Gastroesophageal sphincter (tissue), 4 donors: Measurements from ENCODE around the gene COX6A1. TPM values are rescaled to one million over a fixed set of nuclear protein-coding genes. Genes with fewer than 3 reads are reported as not detected.

Source experiments
- ATAC-seq: fragments of 150-250 bp; one replicate; pipeline ENCODE4 v1.9.1; 2016; ENCODE audit warnings: mild to moderate bottlenecking, moderate library complexity
- H3K27ac ChIP-seq, 4 donors: fragments of 200-600 bp; sonication (generic) in 3 of 4; 1 replicate in 3 of 4; 2 replicates in 1 of 4; pipeline ENCODE4 v1.5.1; 2016 to 2019
- H3K27me3 ChIP-seq: fragments of 200-600 bp; sonication (generic); one replicate; pipeline ENCODE4 v1.5.1; 2019
- H3K36me3 ChIP-seq, 2 donors: fragments of 200-600 bp; sonication (generic); one replicate each; pipeline ENCODE4 v1.5.1; 2019; ENCODE audit warnings: control low read depth in 1 of 2
- H3K4me1 ChIP-seq, 3 donors: fragments of 200-600 bp; sonication (generic); 1 replicate in 2 of 3; 2 replicates in 1 of 3; pipeline ENCODE4 v1.5.1; 2016 to 2019; ENCODE audit warnings: control low read depth in 2 of 3
- H3K4me3 ChIP-seq, 2 donors: fragments of 200-600 bp; sonication (generic); one replicate each; pipeline ENCODE4 v1.5.1; 2019; ENCODE audit warnings: mild to moderate bottlenecking in 1 of 2, moderate library complexity in 1 of 2
- H3K9me3 ChIP-seq, 3 donors: fragments of 200-600 bp; sonication (generic); one replicate each; pipeline ENCODE4 v1.5.1; 2017 to 2019; ENCODE audit warnings: control low read depth in 2 of 3
- EP300 ChIP-seq: sonication (generic); formaldehyde crosslinking; IDR thresholded peaks from one replicate; pipeline ENCODE4 v1.6.1; 2017; ENCODE audit warnings: antibody characterized with exemption, mild to moderate bottlenecking
- POLR2A ChIP-seq, 2 donors: fragments of 450-650 bp; IDR thresholded peaks; one replicate each; pipeline ENCODE4 v1.6.1; 2017; ENCODE audit warnings: antibody characterized with exemption in 2 of 2, mild to moderate bottlenecking in 2 of 2, moderate library complexity in 1 of 2
- POLR2AphosphoS5 ChIP-seq: sonication (generic); formaldehyde crosslinking; IDR thresholded peaks from one replicate; pipeline ENCODE4 v1.6.1; 2017; ENCODE audit warnings: antibody characterized with exemption
- WGBS, 2 donors: methylation state at CpG; one replicate each; pipeline ENCODE4 v1.1.5; 2018; ENCODE audit warnings: low coverage in 1 of 2; 5-methylcytosine and 5-hydroxymethylcytosine counted together
- total RNA-seq, 4 donors: library from RNA; depleted of rRNA; stranded (reverse); fragments of >200 nt; gene quantifications; one replicate each; pipeline ENCODE4 v1.1.0, GENCODE V29; 2016
- TF ChIP-seq, protein P1 (sequence below), 4 experiments: fragments of 200-600 bp in 2 of 4; fragments of 450-650 bp in 2 of 4; sonication (generic) in 1 of 4; IDR thresholded peaks; one replicate each; pipeline ENCODE4 v1.5.1; 2017 to 2019; ENCODE audit warnings: antibody characterized with exemption in 4 of 4, mild to moderate bottlenecking in 2 of 4, moderate library complexity in 2 of 4

The COX6A1 gene
- total RNA-seq, 4 donors from 2014 or later: 424 to 588 (median 522) TPM

- Histone ChIP-seq H3K9me3 (no peaks in the 10 kb centered on the region), H3K27ac (no peak overlapping the region), H3K36me3 (no peaks in the 10 kb centered on the region), H3K4me3 (no peak overlapping the region), H3K27me3 (no peaks in the 10 kb centered on the region), H3K4me1 (no peaks in the 10 kb centered on the region)
- no peak for ATAC-seq
- 69 to 76% methylated on average over 3 of the region's 3 CpGs for WGBS, 2 donors
- no peak for TF ChIP-seq POLR2AphosphoS5
- TF ChIP-seq EP300: no peak
- TF ChIP-seq POLR2A (IDR thresholded peaks at IDR 0.05): no peak
- TF ChIP-seq, protein P1, sequence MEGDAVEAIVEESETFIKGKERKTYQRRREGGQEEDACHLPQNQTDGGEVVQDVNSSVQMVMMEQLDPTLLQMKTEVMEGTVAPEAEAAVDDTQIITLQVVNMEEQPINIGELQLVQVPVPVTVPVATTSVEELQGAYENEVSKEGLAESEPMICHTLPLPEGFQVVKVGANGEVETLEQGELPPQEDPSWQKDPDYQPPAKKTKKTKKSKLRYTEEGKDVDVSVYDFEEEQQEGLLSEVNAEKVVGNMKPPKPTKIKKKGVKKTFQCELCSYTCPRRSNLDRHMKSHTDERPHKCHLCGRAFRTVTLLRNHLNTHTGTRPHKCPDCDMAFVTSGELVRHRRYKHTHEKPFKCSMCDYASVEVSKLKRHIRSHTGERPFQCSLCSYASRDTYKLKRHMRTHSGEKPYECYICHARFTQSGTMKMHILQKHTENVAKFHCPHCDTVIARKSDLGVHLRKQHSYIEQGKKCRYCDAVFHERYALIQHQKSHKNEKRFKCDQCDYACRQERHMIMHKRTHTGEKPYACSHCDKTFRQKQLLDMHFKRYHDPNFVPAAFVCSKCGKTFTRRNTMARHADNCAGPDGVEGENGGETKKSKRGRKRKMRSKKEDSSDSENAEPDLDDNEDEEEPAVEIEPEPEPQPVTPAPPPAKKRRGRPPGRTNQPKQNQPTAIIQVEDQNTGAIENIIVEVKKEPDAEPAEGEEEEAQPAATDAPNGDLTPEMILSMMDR (IDR thresholded peaks at IDR 0.05): no peak
These were observed 31.8 kb upstream of the COX6A1 start for GRCh38 chr12:120406069-120406468.

- whole genome bisulfite sequencing, 2 donors: 90 to 92% methylated on average over 2 to 3 of the region's 3 CpGs
- ATAC-seq: no peak
- H3K4me1 ChIP-seq: no peaks in the 10 kb centered on the region
- TF ChIP-seq POLR2AphosphoS5 (no peak), POLR2A (IDR thresholded peaks at IDR 0.05) (no peak), EP300 (no peak)
- TF ChIP-seq, protein P1 (IDR thresholded peaks at IDR 0.05): no peak
- H3K9me3 ChIP-seq: no peaks in the 10 kb centered on the region
- no peak overlapping the region for H3K27ac ChIP-seq
- H3K4me3 ChIP-seq: no peak overlapping the region
- H3K36me3 ChIP-seq: no peaks in the 10 kb centered on the region
- no peaks in the 10 kb centered on the region for H3K27me3 ChIP-seq
These were observed 31.4 kb upstream of the COX6A1 start for GRCh38 chr12:120406553-120406952.

- Histone ChIP-seq H3K27me3 (peaks cover 1% of the 10 kb centered on the region), H3K4me1 (no peaks in the 10 kb centered on the region), H3K9me3 (no peaks in the 10 kb centered on the region), H3K4me3 (no peak overlapping the region), H3K36me3 (no peaks in the 10 kb centered on the region), H3K27ac (no peak overlapping the region)
- WGBS, 2 donors: 100% methylated on average over 6 of the region's 11 CpGs; no CpG with 5 or more reads in 1 of the 2 donors
- TF ChIP-seq EP300: no peak
- TF ChIP-seq, protein P1 (IDR thresholded peaks at IDR 0.05): no peak
- no peak for TF ChIP-seq POLR2A (IDR thresholded peaks at IDR 0.05)
- no peak for ATAC-seq
These were observed 29.1 kb upstream of the COX6A1 start for GRCh38 chr12:120408771-120409170.

DNA sequence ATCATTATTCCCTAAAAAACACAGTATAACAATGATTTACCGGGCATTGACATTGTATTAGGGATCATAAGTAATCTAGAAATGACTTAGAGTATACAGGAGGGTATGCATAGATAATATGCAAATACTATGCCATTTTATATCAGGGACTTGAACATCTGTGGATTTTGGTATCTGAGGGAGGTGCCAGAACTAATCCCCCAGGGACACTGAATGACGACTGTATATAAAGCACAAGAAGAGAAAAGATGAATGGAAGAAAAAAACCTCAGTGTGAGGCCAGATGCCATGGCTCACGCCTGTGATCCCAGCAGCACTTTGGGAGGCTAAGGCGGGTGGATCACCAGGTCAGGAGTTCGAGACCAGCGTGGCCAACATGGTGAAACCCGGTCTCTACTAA lies 25.5 kb upstream of the COX6A1 start:
- H3K9me3 ChIP-seq: no peaks in the 10 kb centered on the region
- no peak overlapping the region for H3K27ac ChIP-seq
- no peak for ATAC-seq
- peaks cover 9% of the 10 kb centered on the region for H3K27me3 ChIP-seq
- no peaks in the 10 kb centered on the region for H3K36me3 ChIP-seq
- TF ChIP-seq POLR2A (IDR thresholded peaks at IDR 0.05) (no peak), EP300 (no peak), POLR2AphosphoS5 (no peak)
- TF ChIP-seq, protein P1 (IDR thresholded peaks at IDR 0.05): no peak
- 67 to 100% methylated on average over 4 to 7 of the region's 7 CpGs for WGBS, 2 donors
- H3K4me3 ChIP-seq: no peak overlapping the region
- no peaks in the 10 kb centered on the region for H3K4me1 ChIP-seq

DNA sequence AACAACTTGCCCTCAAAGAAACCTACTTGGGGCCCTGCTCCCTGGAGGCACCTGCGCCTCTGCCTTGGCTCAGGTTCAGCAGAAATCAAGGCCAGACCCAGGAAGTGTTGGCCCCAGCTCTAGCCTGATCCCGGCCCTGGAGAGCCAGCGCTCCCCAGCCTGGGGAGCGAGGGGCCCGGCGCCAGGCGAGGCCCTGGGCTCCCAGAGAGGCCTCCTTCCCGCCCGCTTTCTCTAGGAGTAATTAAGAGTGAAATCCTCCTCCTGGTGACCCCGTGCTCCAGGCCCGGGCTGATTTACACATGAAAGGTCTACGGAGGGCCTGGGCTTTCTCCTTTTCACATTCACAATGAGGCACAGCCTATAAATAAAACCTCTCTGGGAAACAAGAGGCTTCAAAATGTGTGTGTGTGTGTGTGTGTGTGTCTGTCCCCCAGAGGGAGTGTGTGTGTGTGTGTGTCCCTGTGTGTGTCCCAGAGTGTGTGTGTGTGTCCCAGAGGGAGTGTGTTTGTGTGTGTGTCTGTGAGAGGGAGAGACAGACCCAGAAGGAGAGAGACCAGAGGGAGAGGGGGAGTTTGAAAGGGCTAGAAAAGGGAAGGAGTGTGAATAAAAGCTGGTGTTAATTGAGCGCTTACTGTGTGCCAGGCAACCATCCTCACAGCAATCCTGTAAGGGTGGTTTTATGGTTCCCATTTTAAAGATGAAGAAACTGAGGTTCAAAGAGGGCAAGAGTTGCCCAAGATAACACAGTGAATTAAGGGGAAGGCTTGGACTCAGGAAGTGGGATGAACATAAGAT lies 23.8 kb upstream of the COX6A1 start:
- H3K9me3 ChIP-seq: no peaks in the 10 kb centered on the region
- H3K27ac ChIP-seq: no peak overlapping the region
- WGBS, 2 donors: 37 to 100% methylated on average over 1 to 7 of the region's 13 CpGs
- TF ChIP-seq POLR2AphosphoS5 (no peak), EP300 (no peak)
- H3K4me1 ChIP-seq: no peaks in the 10 kb centered on the region
- H3K27me3 ChIP-seq: peaks cover 15% of the 10 kb centered on the region
- no peaks in the 10 kb centered on the region for H3K36me3 ChIP-seq
- ATAC-seq: no peak
- no peak overlapping the region for H3K4me3 ChIP-seq
